Duodenal mucosa (tissue), 2 donors: ENCODE measurements around the gene SPRTN.
A peak's percentile ranks its signal among the peaks of the same experiment; 100 is the strongest.

Experiments
- H3K27ac ChIP-seq: one replicate; pipeline ENCODE4 v1.7.0; 2013; ENCODE audit warnings: low read depth, low read length
- H3K27me3 ChIP-seq, 2 donors: one replicate each; pipeline ENCODE4 v1.7.0; 2013; ENCODE audit warnings: low read length in 2 of 2, control low read depth in 1 of 2; ENCODE audit not compliant: insufficient read depth in 2 of 2, control insufficient read depth in 1 of 2
- H3K36me3 ChIP-seq, 2 donors: one replicate each; pipeline ENCODE4 v1.7.0; 2013; ENCODE audit warnings: low read length in 2 of 2, control low read depth in 1 of 2; ENCODE audit not compliant: insufficient read depth in 2 of 2, control insufficient read depth in 1 of 2
- H3K4me1 ChIP-seq, 2 donors: one replicate each; pipeline ENCODE4 v1.7.0; 2013; ENCODE audit warnings: low read length in 2 of 2, control low read depth in 1 of 2; ENCODE audit not compliant: insufficient read depth in 2 of 2, control insufficient read depth in 1 of 2
- H3K4me3 ChIP-seq, 2 donors: one replicate each; pipeline ENCODE4 v1.7.0; 2013; ENCODE audit warnings: low read length in 2 of 2, low read depth in 1 of 2
- H3K9ac ChIP-seq, 2 donors: one replicate each; pipeline ENCODE4 v1.7.0; 2013; ENCODE audit warnings: low read length in 2 of 2, low read depth in 1 of 2
- H3K9me3 ChIP-seq, 2 donors: one replicate each; pipeline ENCODE4 v1.7.0; 2013; ENCODE audit warnings: low read length in 2 of 2, control low read depth in 1 of 2; ENCODE audit not compliant: control insufficient read depth in 1 of 2

SPRTN gene, protein sequence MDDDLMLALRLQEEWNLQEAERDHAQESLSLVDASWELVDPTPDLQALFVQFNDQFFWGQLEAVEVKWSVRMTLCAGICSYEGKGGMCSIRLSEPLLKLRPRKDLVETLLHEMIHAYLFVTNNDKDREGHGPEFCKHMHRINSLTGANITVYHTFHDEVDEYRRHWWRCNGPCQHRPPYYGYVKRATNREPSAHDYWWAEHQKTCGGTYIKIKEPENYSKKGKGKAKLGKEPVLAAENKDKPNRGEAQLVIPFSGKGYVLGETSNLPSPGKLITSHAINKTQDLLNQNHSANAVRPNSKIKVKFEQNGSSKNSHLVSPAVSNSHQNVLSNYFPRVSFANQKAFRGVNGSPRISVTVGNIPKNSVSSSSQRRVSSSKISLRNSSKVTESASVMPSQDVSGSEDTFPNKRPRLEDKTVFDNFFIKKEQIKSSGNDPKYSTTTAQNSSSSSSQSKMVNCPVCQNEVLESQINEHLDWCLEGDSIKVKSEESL

DNA sequence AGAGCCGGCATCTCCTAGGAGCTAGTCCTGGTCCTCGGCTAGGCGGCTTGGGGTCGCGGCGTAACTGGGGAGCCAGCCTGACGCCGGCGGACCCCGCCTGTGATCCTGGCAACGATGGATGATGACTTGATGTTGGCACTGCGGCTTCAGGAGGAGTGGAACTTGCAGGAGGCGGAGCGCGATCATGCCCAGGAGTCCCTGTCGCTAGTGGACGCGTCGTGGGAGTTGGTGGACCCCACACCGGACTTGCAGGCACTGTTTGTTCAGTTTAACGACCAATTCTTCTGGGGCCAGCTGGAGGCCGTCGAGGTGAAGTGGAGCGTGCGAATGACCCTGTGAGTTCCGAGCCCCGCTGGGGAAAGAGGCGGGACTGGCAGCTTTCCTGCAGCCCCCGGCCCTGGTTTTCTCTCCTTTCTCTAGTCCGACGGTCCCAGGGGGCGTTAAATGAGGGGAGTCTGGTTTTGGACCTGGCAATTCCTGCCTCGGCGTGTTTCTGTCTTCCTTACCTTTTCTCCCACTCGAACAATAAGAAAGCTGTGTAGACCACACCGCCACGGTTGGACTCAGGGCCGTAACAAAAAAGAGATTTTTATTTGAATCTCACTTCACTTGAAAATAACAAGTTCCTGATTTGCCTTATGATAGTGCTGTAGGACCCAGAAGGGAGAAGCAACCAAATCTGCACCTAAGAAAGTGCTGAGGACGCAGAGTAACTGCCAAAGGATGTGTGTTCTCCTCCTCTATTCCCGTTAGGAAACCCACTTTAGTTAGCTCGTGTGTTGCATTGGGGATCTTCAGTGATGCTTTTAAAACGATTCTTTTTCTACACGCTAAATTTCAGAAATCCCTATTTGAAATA lies at the start of gene SPRTN:
Gene SPRTN, plus strand, starts transcription at position 24 of the 859 bp plus-strand sequence. Its CDS starts 91 bp downstream, at position 115.
- no peaks in the 10 kb centered on the region for H3K27me3 ChIP-seq
- H3K4me3 ChIP-seq: peak within 1 kb of the TSS; percentile 86 to 100
- H3K9me3 ChIP-seq: no peaks in the 10 kb centered on the region
- H3K4me1 ChIP-seq: peaks cover 42 to 47% of the 10 kb centered on the region in 2 donors
- peaks cover 0 to 16% of the 10 kb centered on the region in 2 donors for H3K36me3 ChIP-seq
- H3K9ac ChIP-seq: peak within 1 kb of the TSS; percentile 92 to 100
- peak within 1 kb of the TSS; percentile 92 for H3K27ac ChIP-seq

DNA sequence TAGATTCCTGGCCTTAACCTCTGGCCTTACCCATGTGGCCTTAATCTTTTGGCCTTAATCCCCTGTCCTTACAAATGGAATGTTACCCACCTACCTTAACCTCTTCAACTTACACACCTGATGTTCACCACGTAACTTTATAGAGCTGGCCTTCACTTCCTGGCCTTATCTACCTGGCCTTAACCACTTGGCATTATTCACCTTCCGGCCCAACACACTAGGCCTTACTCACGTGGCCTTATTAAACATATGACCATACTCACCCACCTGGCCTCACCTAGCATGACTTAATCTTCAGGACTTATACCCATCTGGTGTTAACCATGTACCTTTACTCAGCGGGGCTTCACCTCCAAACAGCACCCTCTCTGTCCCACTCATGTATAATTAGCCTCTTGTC lies 42.2 kb upstream of the SPRTN start:
- Histone ChIP-seq H3K27me3 (no peaks in the 10 kb centered on the region), H3K9me3 (no peaks in the 10 kb centered on the region), H3K36me3 (no peaks in the 10 kb centered on the region), H3K9ac (no peak overlapping the region), H3K27ac (no peak overlapping the region), H3K4me1 (no peaks in the 10 kb centered on the region), H3K4me3 (no peak overlapping the region)

DNA sequence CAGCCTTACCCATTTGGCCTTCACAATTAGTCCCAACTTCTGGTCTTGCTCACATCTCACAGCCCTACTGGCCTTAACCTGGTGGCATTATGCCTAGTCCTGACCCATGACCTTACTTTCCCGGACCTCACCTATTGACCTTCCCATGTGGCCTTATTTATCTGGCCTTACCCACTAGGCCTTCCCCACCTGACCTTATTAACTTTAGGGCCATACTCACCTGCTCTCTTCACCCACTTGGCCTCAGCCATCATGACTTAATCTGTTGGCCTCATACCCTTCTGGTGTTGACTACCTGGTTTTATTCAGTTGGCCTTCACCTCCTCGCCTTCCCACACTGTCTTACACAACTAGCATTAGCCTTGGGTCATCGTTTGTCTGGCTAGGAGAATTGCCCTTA lies 36.1 kb upstream of the SPRTN start:
- Histone ChIP-seq H3K27me3 (no peaks in the 10 kb centered on the region), H3K27ac (no peak overlapping the region), H3K9me3 (no peaks in the 10 kb centered on the region), H3K36me3 (no peaks in the 10 kb centered on the region), H3K4me3 (no peak overlapping the region), H3K4me1 (no peaks in the 10 kb centered on the region), H3K9ac (no peak overlapping the region)

DNA sequence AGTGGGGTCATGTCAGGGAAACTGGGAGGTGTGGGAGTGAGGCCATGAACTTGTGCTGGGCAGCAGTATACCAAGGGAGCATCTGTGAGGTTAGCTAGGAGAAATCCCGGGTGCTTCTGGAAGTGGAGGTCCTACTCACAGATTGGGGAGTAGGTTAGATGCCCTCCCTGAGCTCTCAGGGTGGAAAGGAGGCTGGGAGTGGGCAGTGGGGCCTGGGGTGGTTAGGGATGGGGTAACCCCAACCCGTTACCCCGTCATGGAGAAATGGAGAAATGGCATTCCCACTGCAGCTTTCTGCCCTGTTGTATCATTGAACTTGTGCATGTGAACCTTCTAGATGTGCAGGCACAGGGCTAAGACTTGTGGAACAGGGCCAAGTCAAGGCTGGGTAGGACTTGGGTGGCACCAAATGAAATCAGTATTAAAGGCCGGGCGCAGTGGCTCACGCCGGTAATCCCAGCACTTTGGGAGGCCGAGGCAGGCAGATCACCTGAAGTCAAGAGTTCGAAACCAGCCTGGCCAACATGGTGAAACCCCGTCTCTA lies 27.6 kb upstream of the SPRTN start:
- Histone ChIP-seq H3K4me3 (no peak overlapping the region), H3K36me3 (no peaks in the 10 kb centered on the region), H3K4me1 (no peaks in the 10 kb centered on the region), H3K9me3 (no peaks in the 10 kb centered on the region), H3K27me3 (no peaks in the 10 kb centered on the region), H3K9ac (no peak overlapping the region), H3K27ac (no peak overlapping the region)

DNA sequence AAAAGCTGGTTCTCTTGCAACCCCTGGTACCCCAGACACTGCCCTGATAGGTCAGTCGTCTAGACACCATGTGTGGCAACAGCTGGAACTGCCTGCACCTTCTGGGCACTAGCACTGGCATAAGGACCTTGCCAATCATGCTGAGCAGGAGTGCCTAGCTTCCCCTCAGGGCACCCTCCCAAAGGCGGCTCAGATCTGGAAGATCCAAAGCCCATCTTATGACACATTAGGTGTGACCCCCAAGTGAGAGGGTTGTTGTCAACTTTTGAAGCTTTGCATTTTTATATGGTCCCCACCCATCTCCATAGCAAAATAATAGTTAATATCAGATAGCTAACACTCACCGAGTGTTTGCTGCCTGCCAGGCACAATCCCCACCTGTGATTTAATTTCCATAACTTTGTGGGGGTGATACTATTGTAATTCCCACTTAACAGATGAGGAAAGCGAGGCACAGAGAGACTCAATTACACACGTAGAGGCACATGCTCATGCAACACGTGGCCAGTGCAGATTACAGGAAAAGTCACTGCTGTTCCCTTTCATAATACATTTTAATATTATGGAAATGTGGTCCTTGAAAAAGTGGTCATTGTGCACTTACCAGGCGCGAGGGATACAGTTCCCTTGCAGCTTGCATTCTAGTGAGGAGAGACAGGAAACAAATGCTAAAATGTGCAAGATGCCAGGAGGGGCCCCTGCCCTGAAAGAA lies 26.2 kb upstream of the SPRTN start:
- Histone ChIP-seq H3K36me3 (no peaks in the 10 kb centered on the region), H3K4me1 (no peaks in the 10 kb centered on the region), H3K9me3 (no peaks in the 10 kb centered on the region)

DNA sequence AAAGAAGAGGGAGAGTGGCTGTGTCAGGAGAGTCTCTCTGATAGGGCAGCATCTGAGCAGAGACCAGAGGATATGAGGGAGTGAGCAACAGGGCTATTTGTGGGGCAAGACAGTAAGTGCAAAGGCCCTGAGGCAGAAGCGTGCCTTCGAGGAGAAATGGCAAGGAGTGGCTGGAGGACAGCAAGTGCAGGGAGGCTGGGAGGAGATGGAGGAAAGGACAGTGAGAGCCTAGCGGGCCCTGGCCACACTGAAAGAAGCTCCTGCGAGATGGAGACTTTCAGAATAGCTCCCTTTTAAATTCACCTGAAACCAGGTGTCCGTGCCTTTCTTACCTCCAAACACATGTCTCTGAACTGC lies 25.7 kb upstream of the SPRTN start:
- Histone ChIP-seq H3K9ac (no peak overlapping the region), H3K36me3 (no peaks in the 10 kb centered on the region), H3K9me3 (no peaks in the 10 kb centered on the region), H3K27ac (no peak overlapping the region), H3K4me1 (no peaks in the 10 kb centered on the region), H3K4me3 (no peak overlapping the region), H3K27me3 (no peaks in the 10 kb centered on the region)

More for the DNA sequence above, 26.2 kb upstream of the SPRTN start:
- Histone ChIP-seq H3K4me3 (no peak overlapping the region), H3K9ac (no peak overlapping the region), H3K27ac (no peak overlapping the region), H3K27me3 (no peaks in the 10 kb centered on the region)

DNA sequence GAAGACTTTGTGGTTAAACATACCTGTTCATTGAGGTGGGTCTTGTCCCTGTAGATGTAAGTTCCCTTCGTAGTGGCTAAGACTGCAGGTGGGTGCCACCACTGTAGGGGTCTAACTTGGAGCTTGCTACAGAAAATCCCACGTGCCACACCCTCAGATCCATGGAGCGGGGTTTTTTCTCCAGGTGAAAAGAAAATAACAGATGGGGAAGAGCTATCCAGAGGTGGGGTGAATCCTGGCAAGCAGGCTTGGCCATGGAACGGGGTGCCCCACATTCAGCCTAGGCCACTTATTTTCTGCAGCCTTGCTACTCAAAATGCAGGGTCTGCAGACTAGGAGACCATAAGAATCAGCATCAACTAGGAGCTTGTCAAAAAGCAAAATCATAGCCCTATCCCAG lies 24.4 kb upstream of the SPRTN start:
- Histone ChIP-seq H3K4me3 (no peak overlapping the region), H3K27me3 (no peaks in the 10 kb centered on the region), H3K36me3 (no peaks in the 10 kb centered on the region), H3K9me3 (no peaks in the 10 kb centered on the region), H3K4me1 (no peaks in the 10 kb centered on the region), H3K9ac (no peak overlapping the region), H3K27ac (no peak overlapping the region)

DNA sequence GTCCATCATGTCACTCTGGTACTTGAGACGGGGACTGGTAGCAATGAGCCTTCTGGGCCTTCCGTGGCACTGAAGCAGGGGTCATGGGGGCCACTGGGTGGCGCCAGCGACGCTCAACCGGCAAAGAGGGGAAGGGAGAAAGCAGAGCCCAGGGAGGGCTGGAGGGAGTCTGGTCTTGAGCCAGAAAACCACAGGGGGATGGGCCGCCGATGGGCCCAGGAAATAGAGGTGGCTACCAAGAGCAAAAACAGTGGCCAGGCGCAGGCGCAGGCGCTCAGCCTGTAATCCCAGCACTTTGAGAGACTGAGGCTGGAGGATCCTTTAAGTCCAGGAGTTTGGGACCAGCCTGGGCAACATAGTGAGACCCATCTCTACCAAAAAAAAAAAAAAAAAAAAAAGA lies 22.2 kb upstream of the SPRTN start:
- no peaks in the 10 kb centered on the region for H3K9me3 ChIP-seq
- no peaks in the 10 kb centered on the region for H3K27me3 ChIP-seq
- no peaks in the 10 kb centered on the region for H3K36me3 ChIP-seq
- no peak overlapping the region for H3K9ac ChIP-seq
- H3K27ac ChIP-seq: no peak overlapping the region
- no peaks in the 10 kb centered on the region for H3K4me1 ChIP-seq
- H3K4me3 ChIP-seq: no peak overlapping the region

DNA sequence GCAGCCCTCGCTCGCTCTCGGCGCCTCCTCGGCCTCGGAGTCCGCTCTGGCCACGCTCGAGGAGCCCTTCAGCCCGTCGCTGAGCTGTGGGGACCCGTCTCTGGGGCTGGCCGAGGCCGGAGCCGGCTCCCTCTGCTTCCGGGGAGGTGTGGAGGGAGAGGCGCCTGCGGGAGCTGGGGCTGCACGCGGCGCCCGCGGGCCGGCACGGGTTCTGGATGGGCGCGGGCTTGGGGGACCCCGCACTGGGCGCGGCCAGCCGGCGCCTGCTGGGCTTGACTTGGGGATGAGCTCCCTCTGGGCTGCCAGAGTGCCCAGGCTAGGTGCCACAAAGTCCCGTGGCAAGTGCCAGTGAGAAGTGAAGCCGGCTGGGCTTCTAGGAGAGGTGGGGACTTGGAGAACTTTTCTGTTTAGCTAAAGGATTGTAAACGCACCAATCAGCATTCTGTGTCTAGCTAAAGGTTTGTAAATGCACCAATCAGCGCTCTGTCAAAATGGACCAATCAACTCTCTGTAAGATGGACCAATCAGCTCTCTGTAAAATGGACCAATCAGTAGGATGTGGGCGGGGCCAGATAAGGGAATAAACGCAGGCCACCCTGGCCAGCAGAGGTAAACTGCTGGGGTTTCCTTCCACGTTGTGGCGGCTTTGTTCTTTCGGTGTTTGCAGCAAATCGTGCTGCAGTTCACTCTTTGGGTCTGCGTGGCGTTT lies 20.6 kb upstream of the SPRTN start:
- H3K4me3 ChIP-seq: no peak overlapping the region
- no peaks in the 10 kb centered on the region for H3K9me3 ChIP-seq
- H3K9ac ChIP-seq: no peak overlapping the region
- H3K36me3 ChIP-seq: no peaks in the 10 kb centered on the region
- H3K27me3 ChIP-seq: no peaks in the 10 kb centered on the region
- no peaks in the 10 kb centered on the region for H3K4me1 ChIP-seq
- H3K27ac ChIP-seq: no peak overlapping the region
